ENCODE data around the gene APBA2. TPM values are rescaled to one million over a fixed set of nuclear protein-coding genes. Genes with fewer than 3 reads are reported as not detected.

Gene APBA2
- total and polyA plus RNA-seq, 2 of the 13 experiments (the other 11 are each of a cell fraction or from before 2014, with no cell fraction given): 0.62 to 2.3 TPM

DNA sequence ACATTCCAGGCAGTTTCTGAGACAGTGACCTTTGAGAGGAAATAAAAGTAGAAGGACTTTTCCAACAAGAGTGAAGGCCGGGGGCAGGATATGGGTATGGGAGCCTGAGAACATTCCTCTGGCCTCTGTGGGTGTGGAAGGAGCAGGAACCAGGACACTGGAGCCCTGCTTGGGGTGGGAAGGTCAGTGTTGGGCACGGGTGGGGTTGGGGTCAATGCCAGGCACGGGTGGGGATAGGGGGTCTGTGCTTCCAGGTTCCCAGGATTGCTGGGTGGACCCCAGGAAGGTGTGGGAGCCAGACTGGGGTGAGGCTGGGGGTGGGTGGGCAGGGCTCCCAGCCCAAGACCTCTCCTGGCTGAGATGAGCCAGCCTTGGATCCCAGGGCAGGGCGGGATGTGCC lies 220.3 kb downstream of the APBA2 start (continued):
- TF ChIP-seq, protein P1, sequence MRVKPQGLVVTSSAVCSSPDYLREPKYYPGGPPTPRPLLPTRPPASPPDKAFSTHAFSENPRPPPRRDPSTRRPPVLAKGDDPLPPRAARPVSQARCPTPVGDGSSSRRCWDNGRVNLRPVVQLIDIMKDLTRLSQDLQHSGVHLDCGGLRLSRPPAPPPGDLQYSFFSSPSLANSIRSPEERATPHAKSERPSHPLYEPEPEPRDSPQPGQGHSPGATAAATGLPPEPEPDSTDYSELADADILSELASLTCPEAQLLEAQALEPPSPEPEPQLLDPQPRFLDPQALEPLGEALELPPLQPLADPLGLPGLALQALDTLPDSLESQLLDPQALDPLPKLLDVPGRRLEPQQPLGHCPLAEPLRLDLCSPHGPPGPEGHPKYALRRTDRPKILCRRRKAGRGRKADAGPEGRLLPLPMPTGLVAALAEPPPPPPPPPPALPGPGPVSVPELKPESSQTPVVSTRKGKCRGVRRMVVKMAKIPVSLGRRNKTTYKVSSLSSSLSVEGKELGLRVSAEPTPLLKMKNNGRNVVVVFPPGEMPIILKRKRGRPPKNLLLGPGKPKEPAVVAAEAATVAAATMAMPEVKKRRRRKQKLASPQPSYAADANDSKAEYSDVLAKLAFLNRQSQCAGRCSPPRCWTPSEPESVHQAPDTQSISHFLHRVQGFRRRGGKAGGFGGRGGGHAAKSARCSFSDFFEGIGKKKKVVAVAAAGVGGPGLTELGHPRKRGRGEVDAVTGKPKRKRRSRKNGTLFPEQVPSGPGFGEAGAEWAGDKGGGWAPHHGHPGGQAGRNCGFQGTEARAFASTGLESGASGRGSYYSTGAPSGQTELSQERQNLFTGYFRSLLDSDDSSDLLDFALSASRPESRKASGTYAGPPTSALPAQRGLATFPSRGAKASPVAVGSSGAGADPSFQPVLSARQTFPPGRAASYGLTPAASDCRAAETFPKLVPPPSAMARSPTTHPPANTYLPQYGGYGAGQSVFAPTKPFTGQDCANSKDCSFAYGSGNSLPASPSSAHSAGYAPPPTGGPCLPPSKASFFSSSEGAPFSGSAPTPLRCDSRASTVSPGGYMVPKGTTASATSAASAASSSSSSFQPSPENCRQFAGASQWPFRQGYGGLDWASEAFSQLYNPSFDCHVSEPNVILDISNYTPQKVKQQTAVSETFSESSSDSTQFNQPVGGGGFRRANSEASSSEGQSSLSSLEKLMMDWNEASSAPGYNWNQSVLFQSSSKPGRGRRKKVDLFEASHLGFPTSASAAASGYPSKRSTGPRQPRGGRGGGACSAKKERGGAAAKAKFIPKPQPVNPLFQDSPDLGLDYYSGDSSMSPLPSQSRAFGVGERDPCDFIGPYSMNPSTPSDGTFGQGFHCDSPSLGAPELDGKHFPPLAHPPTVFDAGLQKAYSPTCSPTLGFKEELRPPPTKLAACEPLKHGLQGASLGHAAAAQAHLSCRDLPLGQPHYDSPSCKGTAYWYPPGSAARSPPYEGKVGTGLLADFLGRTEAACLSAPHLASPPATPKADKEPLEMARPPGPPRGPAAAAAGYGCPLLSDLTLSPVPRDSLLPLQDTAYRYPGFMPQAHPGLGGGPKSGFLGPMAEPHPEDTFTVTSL (CRISPR knock-in tag; IDR thresholded peaks at IDR 0.05; ENCODE audit: borderline replicate concordance): no peak
- no peak for TF ChIP-seq NPAS2 (CRISPR knock-in tag; IDR thresholded peaks at IDR 0.05; ENCODE audit: borderline replicate concordance)
- TF ChIP-seq KDM1A (CRISPR knock-in tag; IDR thresholded peaks at IDR 0.05): no peak
- no peak for TF ChIP-seq STAT5B (CRISPR knock-in tag; IDR thresholded peaks at IDR 0.05)
- TF ChIP-seq, protein P2, sequence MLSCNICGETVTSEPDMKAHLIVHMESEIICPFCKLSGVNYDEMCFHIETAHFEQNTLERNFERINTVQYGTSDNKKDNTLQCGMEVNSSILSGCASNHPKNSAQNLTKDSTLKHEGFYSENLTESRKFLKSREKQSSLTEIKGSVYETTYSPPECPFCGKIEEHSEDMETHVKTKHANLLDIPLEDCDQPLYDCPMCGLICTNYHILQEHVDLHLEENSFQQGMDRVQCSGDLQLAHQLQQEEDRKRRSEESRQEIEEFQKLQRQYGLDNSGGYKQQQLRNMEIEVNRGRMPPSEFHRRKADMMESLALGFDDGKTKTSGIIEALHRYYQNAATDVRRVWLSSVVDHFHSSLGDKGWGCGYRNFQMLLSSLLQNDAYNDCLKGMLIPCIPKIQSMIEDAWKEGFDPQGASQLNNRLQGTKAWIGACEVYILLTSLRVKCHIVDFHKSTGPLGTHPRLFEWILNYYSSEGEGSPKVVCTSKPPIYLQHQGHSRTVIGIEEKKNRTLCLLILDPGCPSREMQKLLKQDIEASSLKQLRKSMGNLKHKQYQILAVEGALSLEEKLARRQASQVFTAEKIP (CRISPR knock-in tag; IDR thresholded peaks at IDR 0.05; ENCODE audit: borderline replicate concordance): no peak
- no peak for TF ChIP-seq ATAD3A (CRISPR knock-in tag; IDR thresholded peaks at IDR 0.05)

Measured in HepG2 (cell line).